SK-N-SH treated with all-trans-retinoic acid at 6 μM for 48 hours (cell line): ENCODE results near the gene PCNA.

Experiments used
- ATAC-seq: fragments of 200-7000 bp; cut with Tn5 transposase; 3 replicates; pipeline ENCODE4 v1.9.1; 2020; ENCODE audit warnings: mild to moderate bottlenecking, moderate library complexity
- ARNTL ChIP-seq: fragments of 450-650 bp; formaldehyde crosslinking; IDR thresholded peaks from 2 replicates; pipeline ENCODE4 v1.5.0; 2020; ENCODE audit warnings: low read depth, mild to moderate bottlenecking, moderate library complexity, borderline replicate concordance
- CSDC2 ChIP-seq: fragments of 250-450 bp; sonication (Bioruptor Pico); IDR thresholded peaks from 2 replicates; pipeline ENCODE4 v1.5.0; 2020; ENCODE audit warnings: mild to moderate bottlenecking, moderate library complexity
- ESRRG ChIP-seq: fragments of 250-450 bp; sonication (Bioruptor Pico); IDR thresholded peaks from 2 replicates; pipeline ENCODE4 v1.6.1; 2021; ENCODE audit warnings: mild to moderate bottlenecking
- GLIS3 ChIP-seq: fragments of 250-450 bp; sonication (Bioruptor Pico); IDR thresholded peaks from 2 replicates; pipeline ENCODE4 v1.5.0; 2020; ENCODE audit warnings: mild to moderate bottlenecking, moderate library complexity
- OSR1 ChIP-seq: fragments of 250-450 bp; sonication (Bioruptor Pico); IDR thresholded peaks from 2 replicates; pipeline ENCODE4 v1.8.0; 2022; ENCODE audit warnings: moderate library complexity, mild to moderate bottlenecking, inconsistent platforms
- PPARA ChIP-seq: fragments of 250-450 bp; sonication (Bioruptor Pico); IDR thresholded peaks from 2 replicates; pipeline ENCODE4 v1.5.0; 2020; ENCODE audit warnings: mild to moderate bottlenecking, borderline replicate concordance
- RARB ChIP-seq: fragments of 250-450 bp; sonication (Bioruptor Pico); IDR thresholded peaks from 2 replicates; pipeline ENCODE4 v1.8.0; 2021; ENCODE audit warnings: mild to moderate bottlenecking, moderate library complexity
- SNAI2 ChIP-seq: fragments of 250-450 bp; sonication (Bioruptor Pico); IDR thresholded peaks from 2 replicates; pipeline ENCODE4 v1.5.0; 2020; ENCODE audit warnings: mild to moderate bottlenecking, moderate library complexity
- TCF4 ChIP-seq: fragments of 250-450 bp; sonication (Bioruptor Pico); IDR thresholded peaks from 2 replicates; pipeline ENCODE4 v1.8.0; 2021; ENCODE audit warnings: mild to moderate bottlenecking, moderate library complexity, borderline replicate concordance
- TOX ChIP-seq: fragments of 250-450 bp; sonication (Bioruptor Pico); IDR thresholded peaks from 2 replicates; pipeline ENCODE4 v1.8.0; 2021; ENCODE audit warnings: mild to moderate bottlenecking, moderate library complexity, borderline replicate concordance
- ZC3H10 ChIP-seq: fragments of 250-450 bp; sonication (Bioruptor Pico); IDR thresholded peaks from 2 replicates; pipeline ENCODE4 v1.5.1; 2021; ENCODE audit warnings: mild to moderate bottlenecking, moderate library complexity
- ZFP3 ChIP-seq: fragments of 250-450 bp; sonication (Bioruptor Pico); IDR thresholded peaks from 2 replicates; pipeline ENCODE4 v1.5.0; 2020; ENCODE audit warnings: mild to moderate bottlenecking, moderate library complexity
- ZNF565 ChIP-seq: fragments of 450-650 bp; formaldehyde crosslinking; conservative IDR thresholded peaks from 2 replicates; pipeline ENCODE4 v1.5.0; 2020; ENCODE audit warnings: low read depth, mild to moderate bottlenecking, moderate library complexity
- ZNF70 ChIP-seq: fragments of 450-650 bp; formaldehyde crosslinking; IDR thresholded peaks from 2 replicates; pipeline ENCODE4 v1.5.0; 2020; ENCODE audit warnings: mild to moderate bottlenecking, moderate library complexity
- ZNF8 ChIP-seq: fragments of 450-650 bp; formaldehyde crosslinking; IDR thresholded peaks from 2 replicates; pipeline ENCODE4 v1.5.0; 2020; ENCODE audit warnings: mild to moderate bottlenecking, moderate library complexity
- TF ChIP-seq, protein P1 (sequence below): fragments of 250-450 bp; sonication (Bioruptor Pico); IDR thresholded peaks from 2 replicates; pipeline ENCODE4 v1.8.0; 2021; ENCODE audit warnings: low read depth, mild to moderate bottlenecking, moderate library complexity, borderline replicate concordance
- TF ChIP-seq, protein P2 (sequence below): fragments of 250-450 bp; sonication (Bioruptor Pico); IDR thresholded peaks from 2 replicates; pipeline ENCODE4 v1.5.0; 2020; ENCODE audit warnings: mild to moderate bottlenecking, moderate library complexity
- TF ChIP-seq, protein P3 (sequence below): fragments of 250-450 bp; sonication (Bioruptor Pico); IDR thresholded peaks from 2 replicates; pipeline ENCODE4 v1.5.1; 2020; ENCODE audit warnings: low read depth, mild to moderate bottlenecking, moderate library complexity
- TF ChIP-seq, protein P4 (sequence below): fragments of 250-450 bp; sonication (Bioruptor Pico); IDR thresholded peaks from 2 replicates; pipeline ENCODE4 v1.5.1; 2021; ENCODE audit warnings: mild to moderate bottlenecking, moderate library complexity
- TF ChIP-seq, protein P5 (sequence below): fragments of 250-450 bp; sonication (Bioruptor Pico); IDR thresholded peaks from 2 replicates; pipeline ENCODE4 v1.8.0; 2020; ENCODE audit warnings: mild to moderate bottlenecking, moderate library complexity, borderline replicate concordance

PCNA gene

DNA sequence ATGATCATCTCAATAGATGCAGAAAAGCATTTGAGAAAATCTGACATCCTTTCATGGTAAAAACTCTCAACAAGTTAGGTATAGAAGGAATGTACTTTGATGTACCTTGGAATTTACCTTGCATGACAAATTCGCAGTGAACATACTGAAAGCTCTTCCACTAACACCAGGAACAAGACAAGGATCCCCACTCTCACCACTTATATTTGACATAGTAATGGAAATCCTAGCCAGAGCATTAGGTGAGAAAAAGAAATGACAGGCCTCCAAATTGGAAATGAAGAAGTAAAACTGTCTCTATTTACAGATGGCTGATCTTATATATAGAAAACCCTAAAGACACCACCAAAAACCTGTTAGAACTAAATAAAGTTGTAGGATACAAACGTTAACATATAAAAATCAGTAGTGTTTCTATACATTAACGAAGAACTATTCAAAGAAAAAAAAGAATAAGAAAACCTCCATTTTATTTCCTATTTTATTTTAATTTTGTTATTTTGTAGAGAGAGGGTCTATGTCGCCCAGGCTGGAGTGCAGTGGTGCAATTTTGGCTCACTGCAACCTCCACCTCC, 26.9 kb downstream of the PCNA start:
- ATAC-seq: no peak

DNA sequence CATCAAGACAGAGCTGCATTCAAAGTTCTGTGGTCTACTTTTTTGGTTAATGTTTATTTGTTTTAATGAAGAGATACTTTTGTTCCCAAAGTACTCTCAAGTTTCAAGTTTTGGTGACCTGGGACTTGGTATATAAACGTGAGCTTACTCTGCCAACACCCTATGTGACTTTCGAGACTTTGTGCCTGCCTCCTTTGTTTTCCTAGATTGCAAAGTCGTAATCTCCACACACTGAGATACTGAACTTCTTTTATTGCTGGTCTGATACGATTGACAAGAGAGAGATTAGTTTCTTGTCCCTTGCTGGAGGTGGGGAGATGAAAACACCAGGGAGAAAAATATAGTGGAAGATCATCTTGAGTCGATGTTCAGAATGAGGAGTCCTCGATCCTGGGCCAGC, 27.9 kb downstream of the PCNA start:
- no peak for ATAC-seq
- TF ChIP-seq, protein P1, sequence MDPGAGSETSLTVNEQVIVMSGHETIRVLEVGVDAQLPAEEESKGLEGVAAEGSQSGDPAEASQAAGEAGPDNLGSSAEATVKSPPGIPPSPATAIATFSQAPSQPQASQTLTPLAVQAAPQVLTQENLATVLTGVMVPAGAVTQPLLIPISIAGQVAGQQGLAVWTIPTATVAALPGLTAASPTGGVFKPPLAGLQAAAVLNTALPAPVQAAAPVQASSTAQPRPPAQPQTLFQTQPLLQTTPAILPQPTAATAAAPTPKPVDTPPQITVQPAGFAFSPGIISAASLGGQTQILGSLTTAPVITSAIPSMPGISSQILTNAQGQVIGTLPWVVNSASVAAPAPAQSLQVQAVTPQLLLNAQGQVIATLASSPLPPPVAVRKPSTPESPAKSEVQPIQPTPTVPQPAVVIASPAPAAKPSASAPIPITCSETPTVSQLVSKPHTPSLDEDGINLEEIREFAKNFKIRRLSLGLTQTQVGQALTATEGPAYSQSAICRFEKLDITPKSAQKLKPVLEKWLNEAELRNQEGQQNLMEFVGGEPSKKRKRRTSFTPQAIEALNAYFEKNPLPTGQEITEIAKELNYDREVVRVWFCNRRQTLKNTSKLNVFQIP (CRISPR knock-in tag): no peak
- no peak for TF ChIP-seq GLIS3
- TF ChIP-seq, protein P2, sequence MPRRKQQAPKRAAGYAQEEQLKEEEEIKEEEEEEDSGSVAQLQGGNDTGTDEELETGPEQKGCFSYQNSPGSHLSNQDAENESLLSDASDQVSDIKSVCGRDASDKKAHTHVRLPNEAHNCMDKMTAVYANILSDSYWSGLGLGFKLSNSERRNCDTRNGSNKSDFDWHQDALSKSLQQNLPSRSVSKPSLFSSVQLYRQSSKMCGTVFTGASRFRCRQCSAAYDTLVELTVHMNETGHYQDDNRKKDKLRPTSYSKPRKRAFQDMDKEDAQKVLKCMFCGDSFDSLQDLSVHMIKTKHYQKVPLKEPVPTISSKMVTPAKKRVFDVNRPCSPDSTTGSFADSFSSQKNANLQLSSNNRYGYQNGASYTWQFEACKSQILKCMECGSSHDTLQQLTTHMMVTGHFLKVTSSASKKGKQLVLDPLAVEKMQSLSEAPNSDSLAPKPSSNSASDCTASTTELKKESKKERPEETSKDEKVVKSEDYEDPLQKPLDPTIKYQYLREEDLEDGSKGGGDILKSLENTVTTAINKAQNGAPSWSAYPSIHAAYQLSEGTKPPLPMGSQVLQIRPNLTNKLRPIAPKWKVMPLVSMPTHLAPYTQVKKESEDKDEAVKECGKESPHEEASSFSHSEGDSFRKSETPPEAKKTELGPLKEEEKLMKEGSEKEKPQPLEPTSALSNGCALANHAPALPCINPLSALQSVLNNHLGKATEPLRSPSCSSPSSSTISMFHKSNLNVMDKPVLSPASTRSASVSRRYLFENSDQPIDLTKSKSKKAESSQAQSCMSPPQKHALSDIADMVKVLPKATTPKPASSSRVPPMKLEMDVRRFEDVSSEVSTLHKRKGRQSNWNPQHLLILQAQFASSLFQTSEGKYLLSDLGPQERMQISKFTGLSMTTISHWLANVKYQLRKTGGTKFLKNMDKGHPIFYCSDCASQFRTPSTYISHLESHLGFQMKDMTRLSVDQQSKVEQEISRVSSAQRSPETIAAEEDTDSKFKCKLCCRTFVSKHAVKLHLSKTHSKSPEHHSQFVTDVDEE: no peak
- TF ChIP-seq, protein P3, sequence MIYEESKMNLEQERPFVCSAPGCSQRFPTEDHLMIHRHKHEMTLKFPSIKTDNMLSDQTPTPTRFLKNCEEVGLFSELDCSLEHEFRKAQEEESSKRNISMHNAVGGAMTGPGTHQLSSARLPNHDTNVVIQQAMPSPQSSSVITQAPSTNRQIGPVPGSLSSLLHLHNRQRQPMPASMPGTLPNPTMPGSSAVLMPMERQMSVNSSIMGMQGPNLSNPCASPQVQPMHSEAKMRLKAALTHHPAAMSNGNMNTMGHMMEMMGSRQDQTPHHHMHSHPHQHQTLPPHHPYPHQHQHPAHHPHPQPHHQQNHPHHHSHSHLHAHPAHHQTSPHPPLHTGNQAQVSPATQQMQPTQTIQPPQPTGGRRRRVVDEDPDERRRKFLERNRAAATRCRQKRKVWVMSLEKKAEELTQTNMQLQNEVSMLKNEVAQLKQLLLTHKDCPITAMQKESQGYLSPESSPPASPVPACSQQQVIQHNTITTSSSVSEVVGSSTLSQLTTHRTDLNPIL (CRISPR knock-in tag): no peak
- no peak for TF ChIP-seq ZNF8 (CRISPR knock-in tag)
- no peak for TF ChIP-seq TCF4 (CRISPR knock-in tag)
- TF ChIP-seq ZFP3: no peak
- TF ChIP-seq ARNTL (CRISPR knock-in tag): no peak
- no peak for TF ChIP-seq PPARA
- no peak for TF ChIP-seq RARB
- TF ChIP-seq ZNF565 (CRISPR knock-in tag): no peak
- TF ChIP-seq, all 23 proteins: peak for 0

More for the DNA sequence above, 26.9 kb downstream of the PCNA start:
- TF ChIP-seq GLIS3 (no peak), CSDC2 (CRISPR knock-in tag) (no peak), SNAI2 (CRISPR knock-in tag) (no peak), PPARA (no peak), ZC3H10 (no peak), RARB (no peak), ZFP3 (no peak), TCF4 (CRISPR knock-in tag) (no peak), TOX (CRISPR knock-in tag) (no peak), ARNTL (CRISPR knock-in tag) (no peak), OSR1 (no peak)
- TF ChIP-seq, protein P4, sequence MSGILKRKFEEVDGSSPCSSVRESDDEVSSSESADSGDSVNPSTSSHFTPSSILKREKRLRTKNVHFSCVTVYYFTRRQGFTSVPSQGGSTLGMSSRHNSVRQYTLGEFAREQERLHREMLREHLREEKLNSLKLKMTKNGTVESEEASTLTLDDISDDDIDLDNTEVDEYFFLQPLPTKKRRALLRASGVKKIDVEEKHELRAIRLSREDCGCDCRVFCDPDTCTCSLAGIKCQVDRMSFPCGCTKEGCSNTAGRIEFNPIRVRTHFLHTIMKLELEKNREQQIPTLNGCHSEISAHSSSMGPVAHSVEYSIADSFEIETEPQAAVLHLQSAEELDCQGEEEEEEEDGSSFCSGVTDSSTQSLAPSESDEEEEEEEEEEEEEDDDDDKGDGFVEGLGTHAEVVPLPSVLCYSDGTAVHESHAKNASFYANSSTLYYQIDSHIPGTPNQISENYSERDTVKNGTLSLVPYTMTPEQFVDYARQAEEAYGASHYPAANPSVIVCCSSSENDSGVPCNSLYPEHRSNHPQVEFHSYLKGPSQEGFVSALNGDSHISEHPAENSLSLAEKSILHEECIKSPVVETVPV (CRISPR knock-in tag): no peak
- TF ChIP-seq, all 23 proteins: peak for 0

DNA sequence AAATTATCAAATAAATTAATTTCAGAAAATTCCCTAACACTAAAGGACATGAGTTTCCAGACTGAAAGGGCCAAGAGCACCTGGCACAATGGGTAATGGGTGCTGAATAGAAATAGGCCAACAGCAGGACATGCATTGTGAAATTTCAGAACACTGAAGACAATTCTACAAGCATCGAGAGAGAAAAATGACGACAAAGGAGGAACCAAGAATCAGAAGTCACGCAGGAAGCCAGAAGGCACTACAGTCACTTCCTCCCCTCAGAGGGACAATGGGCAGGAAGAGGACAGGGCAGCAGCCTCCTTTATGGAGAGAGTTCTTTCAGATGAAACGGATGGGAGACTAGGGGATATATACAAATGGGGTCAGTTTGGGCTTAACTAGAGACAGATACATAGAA, 29.6 kb downstream of the PCNA start:
- no peak for ATAC-seq
- no peak for TF ChIP-seq ZNF565 (CRISPR knock-in tag)
- TF ChIP-seq CSDC2 (CRISPR knock-in tag): no peak
- no peak for TF ChIP-seq ZC3H10
- TF ChIP-seq ZNF8 (CRISPR knock-in tag): no peak
- no peak for TF ChIP-seq TOX (CRISPR knock-in tag)
- no peak for TF ChIP-seq ESRRG (CRISPR knock-in tag)
- TF ChIP-seq, protein P1 (CRISPR knock-in tag): no peak
- TF ChIP-seq, protein P5, sequence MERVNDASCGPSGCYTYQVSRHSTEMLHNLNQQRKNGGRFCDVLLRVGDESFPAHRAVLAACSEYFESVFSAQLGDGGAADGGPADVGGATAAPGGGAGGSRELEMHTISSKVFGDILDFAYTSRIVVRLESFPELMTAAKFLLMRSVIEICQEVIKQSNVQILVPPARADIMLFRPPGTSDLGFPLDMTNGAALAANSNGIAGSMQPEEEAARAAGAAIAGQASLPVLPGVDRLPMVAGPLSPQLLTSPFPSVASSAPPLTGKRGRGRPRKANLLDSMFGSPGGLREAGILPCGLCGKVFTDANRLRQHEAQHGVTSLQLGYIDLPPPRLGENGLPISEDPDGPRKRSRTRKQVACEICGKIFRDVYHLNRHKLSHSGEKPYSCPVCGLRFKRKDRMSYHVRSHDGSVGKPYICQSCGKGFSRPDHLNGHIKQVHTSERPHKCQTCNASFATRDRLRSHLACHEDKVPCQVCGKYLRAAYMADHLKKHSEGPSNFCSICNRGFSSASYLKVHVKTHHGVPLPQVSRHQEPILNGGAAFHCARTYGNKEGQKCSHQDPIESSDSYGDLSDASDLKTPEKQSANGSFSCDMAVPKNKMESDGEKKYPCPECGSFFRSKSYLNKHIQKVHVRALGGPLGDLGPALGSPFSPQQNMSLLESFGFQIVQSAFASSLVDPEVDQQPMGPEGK: no peak
- TF ChIP-seq ARNTL (CRISPR knock-in tag): no peak
- no peak for TF ChIP-seq PPARA
- TF ChIP-seq, protein P4 (CRISPR knock-in tag): no peak
- TF ChIP-seq ZFP3: no peak
- TF ChIP-seq RARB: no peak
- TF ChIP-seq, protein P2: no peak
- no peak for TF ChIP-seq OSR1
- TF ChIP-seq ZNF70 (CRISPR knock-in tag): no peak
